ENCODE results near the gene RBBP6.
A peak's percentile ranks its signal among the peaks of the same experiment; 100 is the strongest.

Gene RBBP6

GRCh38 chr16:24525970-24526559, 13.3 kb upstream of the RBBP6 start:
- Histone ChIP-seq H3K9ac (ENCODE audit: low read length) (no peak overlapping the region), H3K27ac (ENCODE audit: low read length) (no peak overlapping the region), H3K4me3 (ENCODE audit: low read length) (no peak overlapping the region), H3K9me3 (ENCODE audit: control insufficient read depth, low read depth, low read length) (no peaks in the 10 kb centered on the region), H3K36me3 (ENCODE audit: control insufficient read depth, low read depth, low read length) (no peaks in the 10 kb centered on the region), H3K27me3 (ENCODE audit: control insufficient read depth, insufficient read depth, low read length) (no peaks in the 10 kb centered on the region), H3K4me1 (ENCODE audit: control insufficient read depth, low read depth, low read length) (no peaks in the 10 kb centered on the region)

- Histone ChIP-seq H3K36me3 (ENCODE audit: control insufficient read depth, low read depth, low read length) (no peaks in the 10 kb centered on the region), H3K4me1 (ENCODE audit: control insufficient read depth, low read depth, low read length) (no peaks in the 10 kb centered on the region), H3K27ac (ENCODE audit: low read length) (no peak overlapping the region), H3K9ac (ENCODE audit: low read length) (no peak overlapping the region), H3K27me3 (ENCODE audit: control insufficient read depth, insufficient read depth, low read length) (no peaks in the 10 kb centered on the region), H3K9me3 (ENCODE audit: control insufficient read depth, low read depth, low read length) (no peaks in the 10 kb centered on the region), H3K4me3 (ENCODE audit: low read length) (no peak overlapping the region)
These were observed 12.5 kb upstream of the RBBP6 start for GRCh38 chr16:24526701-24527495.

GRCh38 chr16:24531166-24531565, 8.2 kb upstream of the RBBP6 start:
- no peak overlapping the region for H3K4me3 ChIP-seq (ENCODE audit: low read length)
- H3K27me3 ChIP-seq (ENCODE audit: control insufficient read depth, insufficient read depth, low read length), result no peaks in the 10 kb centered on the region
- no peaks in the 10 kb centered on the region for H3K36me3 ChIP-seq (ENCODE audit: control insufficient read depth, low read depth, low read length)
- no peak overlapping the region for H3K27ac ChIP-seq (ENCODE audit: low read length)
- H3K9me3 ChIP-seq (ENCODE audit: control insufficient read depth, low read depth, low read length), result no peaks in the 10 kb centered on the region
- H3K4me1 ChIP-seq (ENCODE audit: control insufficient read depth, low read depth, low read length), result no peaks in the 10 kb centered on the region
- no peak overlapping the region for H3K9ac ChIP-seq (ENCODE audit: low read length)

GRCh38 chr16:24534620-24535019, 4.7 kb upstream of the RBBP6 start:
- peaks cover 3% of the 10 kb centered on the region for H3K4me1 ChIP-seq (ENCODE audit: control insufficient read depth, low read depth, low read length)
- H3K9ac ChIP-seq (ENCODE audit: low read length), result no peak overlapping the region
- H3K27ac ChIP-seq (ENCODE audit: low read length), result no peak overlapping the region
- H3K36me3 ChIP-seq (ENCODE audit: control insufficient read depth, low read depth, low read length), result no peaks in the 10 kb centered on the region
- H3K27me3 ChIP-seq (ENCODE audit: control insufficient read depth, insufficient read depth, low read length), result no peaks in the 10 kb centered on the region
- H3K4me3 ChIP-seq (ENCODE audit: low read length), result no peak overlapping the region
- H3K9me3 ChIP-seq (ENCODE audit: control insufficient read depth, low read depth, low read length), result no peaks in the 10 kb centered on the region

GRCh38 chr16:24535827-24536226, 3.5 kb upstream of the RBBP6 start:
- Histone ChIP-seq H3K4me1 (ENCODE audit: control insufficient read depth, low read depth, low read length) (peaks cover 3% of the 10 kb centered on the region), H3K9me3 (ENCODE audit: control insufficient read depth, low read depth, low read length) (no peaks in the 10 kb centered on the region), H3K27me3 (ENCODE audit: control insufficient read depth, insufficient read depth, low read length) (no peaks in the 10 kb centered on the region), H3K9ac (ENCODE audit: low read length) (no peak overlapping the region), H3K4me3 (ENCODE audit: low read length) (no peak overlapping the region), H3K36me3 (ENCODE audit: control insufficient read depth, low read depth, low read length) (no peaks in the 10 kb centered on the region), H3K27ac (ENCODE audit: low read length) (no peak overlapping the region)

GRCh38 chr16:24536671-24537070, 2.7 kb upstream of the RBBP6 start:
- no peaks in the 10 kb centered on the region for H3K27me3 ChIP-seq (ENCODE audit: control insufficient read depth, insufficient read depth, low read length)
- no peaks in the 10 kb centered on the region for H3K36me3 ChIP-seq (ENCODE audit: control insufficient read depth, low read depth, low read length)
- H3K27ac ChIP-seq (ENCODE audit: low read length), result no peak overlapping the region
- H3K4me3 ChIP-seq (ENCODE audit: low read length), result no peak overlapping the region
- no peaks in the 10 kb centered on the region for H3K9me3 ChIP-seq (ENCODE audit: control insufficient read depth, low read depth, low read length)
- peaks cover 4% of the 10 kb centered on the region for H3K4me1 ChIP-seq (ENCODE audit: control insufficient read depth, low read depth, low read length)
- no peak overlapping the region for H3K9ac ChIP-seq (ENCODE audit: low read length)

DNA sequence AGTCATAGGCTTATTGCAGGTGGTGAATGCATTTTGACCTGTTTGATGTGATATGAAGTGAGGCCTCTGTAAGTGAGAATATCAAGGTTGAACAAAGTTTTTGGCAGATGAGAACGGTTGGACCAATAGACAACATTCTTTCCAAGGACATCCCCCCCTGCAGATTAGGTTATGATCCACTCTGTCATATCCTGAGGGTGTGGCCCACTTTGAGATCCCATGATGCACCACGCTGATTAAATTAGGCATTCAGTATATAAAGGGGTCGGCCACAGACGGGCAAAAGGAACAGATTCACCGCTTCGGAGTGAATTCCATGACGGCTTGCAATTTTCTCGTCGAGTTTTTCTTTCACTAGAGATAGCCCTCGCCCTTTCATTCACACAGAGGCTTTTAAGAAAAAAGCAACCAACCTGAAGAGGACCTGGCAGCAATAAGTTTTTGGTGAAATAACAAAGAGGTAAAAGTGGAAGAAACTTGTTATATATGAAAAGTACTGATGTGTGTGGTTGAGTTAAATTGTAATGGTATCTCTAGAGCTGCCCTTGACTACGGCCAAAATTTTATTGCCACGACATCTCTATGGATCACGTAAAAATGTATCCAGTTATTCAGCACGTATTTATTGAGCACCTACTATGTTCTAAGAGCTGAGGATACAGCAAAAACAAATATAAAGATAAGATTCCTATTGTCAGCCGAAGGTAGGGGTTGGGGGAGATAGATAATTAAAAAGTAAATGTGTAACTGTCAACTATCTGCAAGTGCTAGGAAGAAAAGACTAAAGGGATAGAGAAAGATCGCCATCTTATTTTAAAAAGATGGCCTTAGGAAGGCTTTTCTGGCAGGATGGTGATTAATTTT, 1.7 kb upstream of the RBBP6 start:
- Histone ChIP-seq H3K27ac (ENCODE audit: low read length) (no peak overlapping the region), H3K4me3 (ENCODE audit: low read length) (no peak overlapping the region), H3K27me3 (ENCODE audit: control insufficient read depth, insufficient read depth, low read length) (no peaks in the 10 kb centered on the region), H3K9me3 (ENCODE audit: control insufficient read depth, low read depth, low read length) (no peaks in the 10 kb centered on the region), H3K36me3 (ENCODE audit: control insufficient read depth, low read depth, low read length) (no peaks in the 10 kb centered on the region), H3K4me1 (ENCODE audit: control insufficient read depth, low read depth, low read length) (peaks cover 12% of the 10 kb centered on the region), H3K9ac (ENCODE audit: low read length) (no peak overlapping the region)

GRCh38 chr16:24538756-24539294, 541 bp upstream of the RBBP6 start:
- Histone ChIP-seq H3K36me3 (ENCODE audit: control insufficient read depth, low read depth, low read length) (peaks cover 3% of the 10 kb centered on the region), H3K4me3 (ENCODE audit: low read length) (peak overlapping the region; percentile 83), H3K9ac (ENCODE audit: low read length) (peak overlapping the region; percentile 90), H3K4me1 (ENCODE audit: control insufficient read depth, low read depth, low read length) (peaks cover 16% of the 10 kb centered on the region), H3K27ac (ENCODE audit: low read length) (peak overlapping the region; percentile 72), H3K27me3 (ENCODE audit: control insufficient read depth, insufficient read depth, low read length) (no peaks in the 10 kb centered on the region), H3K9me3 (ENCODE audit: control insufficient read depth, low read depth, low read length) (no peaks in the 10 kb centered on the region)

DNA sequence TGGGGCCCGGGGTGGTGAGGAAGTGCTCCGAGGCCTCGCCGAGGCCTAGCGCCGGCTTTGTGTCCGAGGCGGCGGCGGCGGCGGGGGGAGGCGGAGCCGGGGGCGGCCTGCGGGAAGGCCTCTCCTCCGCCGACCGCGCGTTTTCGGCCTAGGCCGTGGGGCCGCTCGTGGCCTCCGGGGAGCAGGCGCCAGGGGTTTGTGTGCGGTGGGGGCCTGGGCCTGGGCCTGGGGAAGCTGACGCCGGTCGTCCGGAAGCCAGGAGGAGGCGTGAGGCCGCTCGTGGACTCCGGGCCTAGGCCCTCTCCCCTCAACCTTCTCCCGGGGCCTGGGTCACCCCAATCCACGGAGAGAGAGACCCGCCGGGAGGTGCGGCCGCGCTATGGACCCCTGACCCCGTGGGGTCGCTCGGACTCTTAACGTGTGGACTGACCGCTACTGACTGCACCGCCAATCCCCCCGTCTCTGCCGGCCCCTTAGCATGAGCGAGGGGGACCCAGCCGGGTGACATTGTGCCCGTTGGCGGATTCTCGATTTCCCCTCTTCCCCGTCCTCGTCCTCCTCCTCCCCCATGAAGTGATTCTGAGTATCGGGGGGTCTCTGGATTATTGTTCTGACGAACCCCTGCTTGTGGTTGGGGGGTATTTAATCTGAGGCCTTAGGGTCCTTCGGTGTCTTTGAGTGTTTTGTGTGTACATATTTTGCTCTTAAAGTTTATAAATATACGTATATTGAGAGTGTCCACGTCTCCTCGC, 660 bp downstream of the RBBP6 start:
- Histone ChIP-seq H3K9me3 (ENCODE audit: control insufficient read depth, low read depth, low read length) (no peaks in the 10 kb centered on the region), H3K27me3 (ENCODE audit: control insufficient read depth, insufficient read depth, low read length) (no peaks in the 10 kb centered on the region), H3K4me3 (ENCODE audit: low read length) (peak overlapping the region; percentile 84), H3K4me1 (ENCODE audit: control insufficient read depth, low read depth, low read length) (peaks cover 16% of the 10 kb centered on the region), H3K9ac (ENCODE audit: low read length) (peak overlapping the region; percentile 90), H3K27ac (ENCODE audit: low read length) (peak overlapping the region; percentile 49), H3K36me3 (ENCODE audit: control insufficient read depth, low read depth, low read length) (peaks cover 5% of the 10 kb centered on the region)

DNA sequence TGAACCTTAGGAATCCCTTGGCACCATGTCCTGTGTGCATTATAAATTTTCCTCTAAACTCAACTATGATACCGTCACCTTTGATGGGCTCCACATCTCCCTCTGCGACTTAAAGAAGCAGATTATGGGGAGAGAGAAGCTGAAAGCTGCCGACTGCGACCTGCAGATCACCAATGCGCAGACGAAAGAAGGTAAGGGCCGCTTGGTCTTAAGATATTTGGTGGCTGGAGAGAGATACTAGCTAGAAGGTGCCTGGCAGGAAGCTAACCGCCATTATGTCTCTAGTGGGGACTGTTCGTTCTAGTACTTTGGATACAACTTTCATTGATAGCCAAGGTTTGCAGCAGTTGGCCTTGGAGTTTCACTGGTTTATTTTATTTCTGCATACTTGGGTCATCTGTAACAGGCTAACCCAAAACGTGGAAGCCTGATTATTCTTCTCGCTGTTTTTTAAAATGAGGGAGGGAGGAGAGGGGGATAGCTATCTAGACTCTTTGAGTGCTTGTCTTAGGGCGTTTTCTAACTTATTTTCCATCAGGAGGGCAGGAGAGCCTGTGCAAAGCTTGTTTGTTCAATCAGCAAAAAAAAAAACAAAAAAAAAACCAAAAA, 1.3 kb downstream of the RBBP6 start:
- H3K27ac ChIP-seq (ENCODE audit: low read length), result peak overlapping the region; percentile 49
- H3K4me1 ChIP-seq (ENCODE audit: control insufficient read depth, low read depth, low read length), result peaks cover 16% of the 10 kb centered on the region
- no peaks in the 10 kb centered on the region for H3K27me3 ChIP-seq (ENCODE audit: control insufficient read depth, insufficient read depth, low read length)
- H3K36me3 ChIP-seq (ENCODE audit: control insufficient read depth, low read depth, low read length), result peaks cover 8% of the 10 kb centered on the region
- H3K9me3 ChIP-seq (ENCODE audit: control insufficient read depth, low read depth, low read length), result no peaks in the 10 kb centered on the region
- H3K9ac ChIP-seq (ENCODE audit: low read length), result peak overlapping the region; percentile 90
- H3K4me3 ChIP-seq (ENCODE audit: low read length), result peak overlapping the region; percentile 84
